MCF 10A (cell line): Measurements from ENCODE around the gene TNIK. TPM values are rescaled to one million over a fixed set of nuclear protein-coding genes. Genes with fewer than 3 reads are reported as not detected.

Experiments
- BruUV-seq: library from RNA; stranded (reverse); fragments of 400-500 nt; replicated peaks from 2 replicates; lab custom pipeline; 2021; lab: Mats Ljungman, UMichigan
- CTCF ChIA-PET: fragments of 300-600 bp; sonication (Branson Sonifier 250); formaldehyde crosslinking; extraction: SDS; loops from one replicate; lab custom pipeline; 2021; ENCODE audit warnings: antibody characterized with exemption, inconsistent platforms; lab: Yijun Ruan, JAX
- POLR2A ChIA-PET: fragments of 300-600, 350-650 bp; sonication (Branson Sonifier 250); formaldehyde crosslinking; extraction: SDS; loops from one replicate; lab custom pipeline; 2020; ENCODE audit warnings: antibody characterized with exemption, inconsistent platforms; lab: Yijun Ruan, JAX
- DNase-seq: peaks from one replicate; pipeline ENCODE4 v3.0.0-alpha.2; 2018; ENCODE audit not compliant: unreplicated experiment
- H3K27ac Mint-ChIP-seq: one replicate; pipeline ENCODE4 v1.8.0; 2022; ENCODE audit warnings: mild to moderate bottlenecking, low read depth, mixed read lengths; ENCODE audit not compliant: unreplicated experiment
- H3K27me3 Mint-ChIP-seq: one replicate; pipeline ENCODE4 v1.8.0; 2022; ENCODE audit warnings: mixed read lengths; ENCODE audit not compliant: insufficient read depth, unreplicated experiment
- H3K36me3 Mint-ChIP-seq: one replicate; pipeline ENCODE4 v1.8.0; 2022; ENCODE audit warnings: mild to moderate bottlenecking, moderate library complexity, mixed read lengths; ENCODE audit not compliant: insufficient read depth, unreplicated experiment
- H3K4me1 Mint-ChIP-seq: one replicate; pipeline ENCODE4 v1.8.0; 2022; ENCODE audit warnings: mixed read lengths; ENCODE audit not compliant: insufficient read depth, unreplicated experiment
- H3K4me3 Mint-ChIP-seq: one replicate; pipeline ENCODE4 v1.8.0; 2022; ENCODE audit warnings: mild to moderate bottlenecking, moderate library complexity, mixed read lengths; ENCODE audit not compliant: unreplicated experiment
- H3K9me3 Mint-ChIP-seq: one replicate; pipeline ENCODE4 v1.8.0; 2022; ENCODE audit warnings: mixed read lengths; ENCODE audit not compliant: unreplicated experiment
- CTCF ChIP-seq: fragments of 200-600 bp; IDR thresholded peaks from one replicate; pipeline ENCODE4 v1.8.0; 2022; ENCODE audit warnings: antibody characterized with exemption, mild to moderate bottlenecking; ENCODE audit not compliant: unreplicated experiment
- intact Hi-C: fragments of 100-400 bp; cut with micrococcal nuclease; formaldehyde crosslinking; loops from 2 replicates; pipeline ENCODE4 v1.14.1; 2022
- total RNA-seq: library from RNA; stranded (reverse); gene quantifications from 2 replicates; pipeline ENCODE4 v1.2.3, GENCODE V29; 2022

The TNIK gene
- total RNA-seq, 1 experiment from 2014 or later = 3.4 TPM

- ChIA-PET POLR2A (interaction anchor here (0.6 kb wide), 1 partner anchor 348 kb away, joined by 4 read pairs; no protein-coding TSS in a partner anchor), CTCF (no interaction called here)
- BruUV-seq = no TSS peak
Measured at GRCh38 chr3:171066206-171066605, 394.0 kb downstream of the TNIK start.

GRCh38 chr3:171065732-171066131, 394.5 kb downstream of the TNIK start:
- Mint-ChIP-seq H3K4me3 (no peak overlapping the region), H3K27ac (no peak overlapping the region), H3K27me3 (no peaks in the 10 kb centered on the region), H3K36me3 (no peaks in the 10 kb centered on the region), H3K4me1 (no peaks in the 10 kb centered on the region), H3K9me3 (no peaks in the 10 kb centered on the region)
- intact Hi-C loops = no loop called here
- CTCF ChIA-PET = interaction anchor here (0.6 kb wide), 1 partner anchor 13 kb away, joined by 3 read pairs; no protein-coding TSS in a partner anchor
- BruUV-seq = no TSS peak
- POLR2A ChIA-PET = interaction anchor here (0.6 kb wide), 1 partner anchor 349 kb away, joined by 4 read pairs; no protein-coding TSS in a partner anchor
- no peak for DNase-seq
- no peak for TF ChIP-seq CTCF

More at GRCh38 chr3:171066206-171066605, 394.0 kb downstream of the TNIK start:
- Mint-ChIP-seq H3K27ac (no peak overlapping the region), H3K9me3 (no peaks in the 10 kb centered on the region), H3K36me3 (no peaks in the 10 kb centered on the region), H3K27me3 (no peaks in the 10 kb centered on the region), H3K4me3 (no peak overlapping the region), H3K4me1 (no peaks in the 10 kb centered on the region)
- intact Hi-C loops = no loop called here
- DNase-seq = no peak
- no peak for TF ChIP-seq CTCF

- intact Hi-C loops = no loop called here
- H3K27me3 Mint-ChIP-seq = no peaks in the 10 kb centered on the region
- no peaks in the 10 kb centered on the region for H3K4me1 Mint-ChIP-seq
- H3K27ac Mint-ChIP-seq = no peak overlapping the region
- no peak for DNase-seq
- H3K9me3 Mint-ChIP-seq = no peaks in the 10 kb centered on the region
- TF ChIP-seq CTCF = no peak
- H3K4me3 Mint-ChIP-seq = no peak overlapping the region
- POLR2A ChIA-PET = no interaction called here
- CTCF ChIA-PET = no interaction called here
- H3K36me3 Mint-ChIP-seq = no peaks in the 10 kb centered on the region
- no TSS peak for BruUV-seq
Measured at GRCh38 chr3:171064461-171064860, 395.7 kb downstream of the TNIK start.

GRCh38 chr3:171061749-171062148, 398.5 kb downstream of the TNIK start:
- TF ChIP-seq CTCF = no peak
- Mint-ChIP-seq H3K27ac (no peak overlapping the region), H3K36me3 (no peaks in the 10 kb centered on the region), H3K4me3 (no peak overlapping the region), H3K9me3 (no peaks in the 10 kb centered on the region), H3K4me1 (no peaks in the 10 kb centered on the region), H3K27me3 (no peaks in the 10 kb centered on the region)
- BruUV-seq = no TSS peak
- ChIA-PET POLR2A (interaction anchor here (1.2 kb wide), 1 partner anchor 18 kb away, joined by 3 read pairs; no protein-coding TSS in a partner anchor), CTCF (interaction anchor here (0.5 to 1.7 kb wide), 4 partner anchors 11 to 473 kb away, joined by 3 to 7 read pairs (median 4); no protein-coding TSS in a partner anchor)
- intact Hi-C loops = no loop called here
- DNase-seq = no peak
